Measurements from ENCODE around the gene ZBTB32.

The ZBTB32 gene

GRCh38 chr19:35757749-35758608, 53.6 kb downstream of the ZBTB32 start, which contains the start of gene PROSER3 (continued):
- TF ChIP-seq ZNF140 (tag by site-specific recombination; IDR thresholded peaks at IDR 0.05) = no peak
- peak; percentile 85 for TF ChIP-seq KLF16 (tag by site-specific recombination; IDR thresholded peaks at IDR 0.05)
- no peak for TF ChIP-seq HOXC10 (CRISPR knock-in tag; IDR thresholded peaks at IDR 0.05)
- peak; percentile 87; the same call in 1 of the 2 replicates for TF ChIP-seq REPIN1 (tag by site-specific recombination; IDR thresholded peaks at IDR 0.05; ENCODE audit: low read depth)
- TF ChIP-seq ZNF114 (tag by site-specific recombination; IDR thresholded peaks at IDR 0.05) = no peak
- TF ChIP-seq ZNF518A (tag by site-specific recombination; conservative IDR thresholded peaks at IDR 0.05; ENCODE audit: low read depth) = peak; percentile 31; the same call in 1 of the 2 replicates
- no peak; the same call in 1 of the 2 replicates for TF ChIP-seq ZNF146 (tag by site-specific recombination; IDR thresholded peaks at IDR 0.05)
- TF ChIP-seq ZNF112 (tag by site-specific recombination; IDR thresholded peaks at IDR 0.05) = no peak
- no peak for TF ChIP-seq ZSCAN18 (tag by site-specific recombination; IDR thresholded peaks at IDR 0.05)
- peak; percentile 89 for TF ChIP-seq EGR2 (tag by site-specific recombination; IDR thresholded peaks at IDR 0.05; ENCODE audit: low read depth)
- TF ChIP-seq KLF8 (tag by site-specific recombination; IDR thresholded peaks at IDR 0.05) = peak; percentile 100
- no peak for TF ChIP-seq BCL11A (tag by site-specific recombination; IDR thresholded peaks at IDR 0.05; ENCODE audit: low read depth)
- peak; percentile 76 for TF ChIP-seq ZNF660 (tag by site-specific recombination; IDR thresholded peaks at IDR 0.05)
- no peak for TF ChIP-seq ZNF704 (tag by site-specific recombination; IDR thresholded peaks at IDR 0.05)
- peak; percentile 78 for TF ChIP-seq ZNF2 (tag by site-specific recombination; IDR thresholded peaks at IDR 0.05)
- peak; percentile 72 for TF ChIP-seq PRDM10 (tag by site-specific recombination; IDR thresholded peaks at IDR 0.05)
- peak; percentile 75 for TF ChIP-seq KLF17 (tag by site-specific recombination; IDR thresholded peaks at IDR 0.05)
- TF ChIP-seq ZNF561 (tag by site-specific recombination; IDR thresholded peaks at IDR 0.05; ENCODE audit: borderline replicate concordance) = peak; percentile 91; the same call in 1 of the 2 replicates
- TF ChIP-seq GLI2 (tag by site-specific recombination; IDR thresholded peaks at IDR 0.05; ENCODE audit: borderline replicate concordance, low read depth) = no peak
- no peak for TF ChIP-seq ZNF311 (tag by site-specific recombination; IDR thresholded peaks at IDR 0.05; ENCODE audit: borderline replicate concordance)
- TF ChIP-seq AEBP2 (tag by site-specific recombination; IDR thresholded peaks at IDR 0.05; ENCODE audit: borderline replicate concordance) = no peak

Measured in HEK293 (cell line).